Subcutaneous adipose tissue (tissue), 4 donors: ENCODE measurements around the gene TOX2. TPM values are rescaled to one million over a fixed set of nuclear protein-coding genes. Genes with fewer than 3 reads are reported as not detected.

Experiments
- CTCF ChIP-seq: fragments of 450-650 bp; IDR thresholded peaks from one replicate; pipeline ENCODE4 v1.5.1; 2016; ENCODE audit warnings: low read depth, mild to moderate bottlenecking, control low read depth, antibody characterized with exemption, moderate library complexity
- total RNA-seq, 4 donors: library from RNA; depleted of rRNA; stranded (reverse); fragments of >200 nt; gene quantifications; one replicate each; pipeline ENCODE4 v1.1.0, GENCODE V29; 2016

The TOX2 gene
- total RNA-seq, 4 donors from 2014 or later = 2.6 to 8.1 (median 3.1) TPM; not detected in 1

- TF ChIP-seq CTCF = no peak
Measured at GRCh38 chr20:44054849-44055248, 140.2 kb downstream of the TOX2 start.

DNA sequence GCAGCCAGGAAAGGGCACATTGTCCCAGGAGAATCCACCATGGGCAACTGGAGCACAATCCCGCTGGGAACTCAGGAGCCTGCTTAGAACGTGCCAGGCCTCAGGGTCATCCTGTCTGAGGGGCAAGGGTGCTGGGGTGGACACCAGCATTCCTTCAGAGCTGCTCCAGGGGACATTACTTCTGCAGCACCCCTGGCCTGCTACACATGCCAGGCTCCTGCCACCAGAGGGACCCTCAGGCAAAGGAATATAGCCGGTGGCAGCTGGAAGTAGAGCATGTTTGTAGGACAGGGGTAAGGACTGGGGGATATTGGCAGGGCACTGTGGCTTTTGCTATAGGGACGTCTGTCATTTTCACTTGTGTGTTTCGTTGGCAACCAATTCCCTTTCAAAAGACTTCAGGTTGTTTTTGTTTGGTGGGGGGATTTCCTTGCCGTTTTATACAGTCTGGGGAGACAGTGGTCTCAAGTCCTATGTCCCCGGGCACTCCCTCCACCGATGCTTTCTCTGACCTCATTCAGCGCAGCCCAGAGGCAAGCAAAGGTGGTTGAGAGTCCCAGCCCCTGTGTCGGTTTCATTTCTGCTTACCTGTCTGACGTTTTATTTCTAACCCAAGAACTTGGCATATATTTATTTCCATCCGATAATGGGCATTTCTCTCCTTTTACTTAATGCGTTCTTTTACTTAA lies 141.5 kb downstream of the TOX2 start:
- no peak for TF ChIP-seq CTCF

DNA sequence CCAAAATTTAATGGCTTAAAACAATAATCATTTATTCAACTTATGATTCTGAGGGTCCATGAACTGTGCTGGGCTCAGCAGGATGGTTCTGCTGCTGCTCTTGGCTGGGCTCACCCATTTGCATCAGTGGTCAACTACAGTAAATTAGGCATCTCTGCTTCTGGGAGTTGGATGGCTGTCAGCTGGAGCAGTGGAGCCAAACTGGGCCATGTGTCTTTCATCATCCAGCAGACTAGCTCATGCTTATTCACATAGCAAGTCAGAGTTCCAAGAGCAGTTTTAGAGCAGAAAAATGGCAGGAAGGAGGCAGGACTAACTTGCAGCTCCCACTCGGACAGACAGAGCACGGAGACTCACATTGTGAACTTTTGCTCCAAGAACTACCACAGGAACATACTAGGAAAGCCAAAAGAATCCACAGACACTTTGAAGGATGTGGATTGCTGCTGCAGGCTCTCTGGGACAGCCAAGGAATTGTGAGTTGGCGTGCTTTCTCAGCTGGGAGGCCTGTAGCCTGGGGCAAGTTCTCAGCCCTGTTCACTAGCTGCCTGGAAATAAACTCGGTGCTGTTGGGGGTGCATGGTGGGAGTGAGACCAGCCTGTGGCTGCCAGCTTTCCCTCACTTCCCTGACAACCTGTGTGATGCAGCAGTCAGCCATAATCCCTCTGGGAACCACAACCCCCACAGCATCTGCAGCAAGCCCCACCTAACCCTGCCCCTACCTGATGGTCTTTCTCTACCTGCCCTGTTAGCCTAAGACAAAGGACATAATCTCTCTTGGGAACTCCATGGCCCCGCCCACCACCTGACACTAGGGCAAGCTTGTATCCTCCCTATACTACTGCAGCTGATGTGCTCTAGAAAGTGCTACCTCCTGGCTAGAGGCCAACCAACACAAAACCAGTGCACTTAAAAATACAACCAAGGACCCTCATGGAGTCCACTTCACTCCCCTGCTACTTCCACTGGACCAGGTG lies 143.3 kb downstream of the TOX2 start:
- TF ChIP-seq CTCF = no peak

DNA sequence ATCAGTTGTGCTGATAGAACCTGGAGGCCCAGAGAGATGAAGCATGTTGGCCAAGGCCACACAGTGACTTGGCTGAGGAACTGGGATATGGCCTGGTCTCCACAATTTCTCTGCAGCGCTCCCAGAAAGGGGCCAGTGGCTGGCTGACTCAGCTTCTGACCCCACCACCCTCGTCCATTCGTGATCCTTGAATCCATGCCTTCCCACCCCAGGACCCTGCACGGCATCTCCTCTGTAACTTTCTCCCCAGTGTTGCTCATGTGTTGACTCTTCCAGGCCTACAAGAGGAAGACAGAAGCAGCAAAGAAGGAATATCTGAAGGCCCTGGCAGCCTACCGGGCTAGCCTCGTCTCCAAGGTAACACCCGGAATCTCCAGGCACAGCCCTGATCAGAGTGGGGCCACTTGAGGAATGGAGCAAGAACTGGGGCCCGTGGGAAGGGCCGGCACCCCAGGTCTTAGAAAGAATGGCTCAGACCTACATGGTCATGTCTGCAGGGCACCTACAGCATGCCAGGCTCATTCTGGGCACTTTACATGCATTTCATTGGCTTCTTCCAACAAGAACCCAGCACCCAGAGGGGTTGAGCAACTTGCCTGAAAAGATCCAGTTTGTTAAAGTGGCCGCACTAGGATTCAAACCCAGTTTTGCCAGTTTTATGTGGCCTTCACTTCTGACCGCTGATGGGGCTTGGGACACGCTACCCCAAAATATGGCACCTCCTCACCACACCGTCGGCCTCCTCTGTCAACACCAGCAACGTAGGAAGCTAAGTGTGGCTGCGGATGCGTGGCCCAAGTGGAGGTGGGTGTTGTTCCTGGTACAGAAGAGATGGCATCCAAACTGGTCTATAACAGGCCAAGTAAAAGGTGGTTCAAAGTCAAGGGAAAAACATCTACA lies 150.1 kb downstream of the TOX2 start:
- TF ChIP-seq CTCF = no peak

DNA sequence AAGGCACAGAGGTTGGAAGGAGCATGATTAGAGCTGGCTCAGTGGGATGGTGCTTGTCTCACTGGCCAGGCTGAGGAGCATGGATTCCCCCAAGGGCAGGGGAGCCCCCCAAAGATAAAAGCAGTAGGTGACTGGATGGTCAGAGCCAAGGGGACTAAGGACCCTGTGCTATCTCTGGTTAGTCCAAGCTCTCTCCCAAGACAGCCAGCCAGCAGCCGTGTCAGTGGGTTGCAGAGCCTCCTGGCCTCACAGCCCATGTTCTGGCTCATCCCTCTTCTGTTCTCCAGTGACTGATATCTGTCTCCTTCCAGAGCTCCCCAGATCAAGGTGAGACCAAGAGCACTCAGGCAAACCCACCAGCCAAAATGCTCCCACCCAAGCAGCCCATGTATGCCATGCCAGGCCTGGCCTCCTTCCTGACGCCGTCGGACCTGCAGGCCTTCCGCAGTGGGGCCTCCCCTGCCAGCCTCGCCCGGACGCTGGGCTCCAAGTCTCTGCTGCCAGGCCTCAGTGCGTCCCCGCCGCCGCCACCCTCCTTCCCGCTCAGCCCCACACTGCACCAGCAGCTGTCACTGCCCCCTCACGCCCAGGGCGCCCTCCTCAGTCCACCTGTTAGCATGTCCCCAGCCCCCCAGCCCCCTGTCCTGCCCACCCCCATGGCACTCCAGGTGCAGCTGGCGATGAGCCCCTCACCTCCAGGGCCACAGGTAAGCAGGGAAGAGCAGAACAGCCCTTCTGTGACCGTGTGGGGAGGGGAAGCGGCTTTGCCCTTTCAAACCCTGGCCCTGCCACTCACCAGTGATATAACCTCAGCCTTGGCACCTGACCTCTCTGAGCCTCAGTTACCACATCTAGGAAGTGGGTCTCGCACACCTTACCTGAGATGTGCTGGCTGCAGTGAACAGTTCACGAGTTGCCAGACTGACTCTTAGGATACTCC lies 151.0 kb downstream of the TOX2 start:
- no peak for TF ChIP-seq CTCF

DNA sequence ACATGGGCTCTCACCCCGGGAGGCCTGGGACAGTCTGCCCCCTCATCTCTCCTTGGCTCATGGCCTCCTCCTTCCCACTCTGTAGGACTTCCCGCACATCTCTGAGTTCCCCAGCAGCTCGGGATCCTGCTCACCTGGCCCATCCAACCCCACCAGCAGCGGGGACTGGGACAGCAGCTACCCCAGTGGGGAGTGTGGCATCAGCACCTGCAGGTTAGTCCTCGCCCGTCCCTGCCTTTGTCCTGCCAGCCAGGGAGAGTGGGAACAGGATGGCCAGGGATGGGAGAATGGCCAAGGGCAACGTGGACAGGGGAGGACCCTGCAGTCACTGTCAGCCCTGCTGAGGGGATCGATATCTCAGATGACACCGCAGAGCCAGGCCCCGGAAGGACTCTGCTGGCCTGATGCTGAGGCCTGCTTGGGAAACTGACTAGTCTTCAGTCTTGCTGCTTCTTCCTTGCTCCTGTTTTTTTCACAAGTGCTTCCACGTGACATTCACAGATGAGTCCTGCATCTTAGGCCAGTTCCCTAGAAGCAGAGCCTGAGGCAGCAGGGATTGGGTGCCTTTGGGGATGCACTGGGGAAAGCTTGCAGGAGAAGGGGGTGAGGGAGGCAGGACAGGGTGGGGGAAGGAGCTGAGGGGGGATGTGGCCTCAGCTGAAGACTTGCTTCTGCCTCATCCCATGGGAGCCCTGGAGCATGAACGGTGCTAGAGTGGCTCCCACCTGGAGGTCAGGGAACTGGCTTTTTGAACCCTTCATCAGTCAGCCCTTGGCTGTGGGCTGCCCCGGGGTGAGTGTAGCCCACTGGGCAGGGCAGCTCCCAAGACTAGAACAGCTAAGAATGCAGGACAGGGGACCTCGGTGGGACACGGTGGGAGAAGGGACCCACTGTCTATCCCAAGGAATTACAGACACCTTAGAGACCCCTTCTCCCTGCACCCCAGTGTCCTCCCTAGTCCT lies 152.3 kb downstream of the TOX2 start:
- TF ChIP-seq CTCF = no peak
